Stimulated activated CD8-positive, alpha-beta memory T cell treated with anti-CD3 and anti-CD28 coated beads, Interleukin-2, amount 100 ng/mL, for 1 hour (primary cell): ENCODE data around the gene MRGPRX1.
"Not testable (repeated sequence)": the region's sequence is repeated elsewhere in the genome, so short reads cannot be mapped to it uniquely, and the experiment has no call there.

ENCODE experiments used
- DNase-seq, 2 donors: peaks; one replicate each; pipeline ENCODE4 v3.0.0-alpha.2; 2020; ENCODE audit warnings: low read depth in 2 of 2

The MRGPRX1 gene

DNA sequence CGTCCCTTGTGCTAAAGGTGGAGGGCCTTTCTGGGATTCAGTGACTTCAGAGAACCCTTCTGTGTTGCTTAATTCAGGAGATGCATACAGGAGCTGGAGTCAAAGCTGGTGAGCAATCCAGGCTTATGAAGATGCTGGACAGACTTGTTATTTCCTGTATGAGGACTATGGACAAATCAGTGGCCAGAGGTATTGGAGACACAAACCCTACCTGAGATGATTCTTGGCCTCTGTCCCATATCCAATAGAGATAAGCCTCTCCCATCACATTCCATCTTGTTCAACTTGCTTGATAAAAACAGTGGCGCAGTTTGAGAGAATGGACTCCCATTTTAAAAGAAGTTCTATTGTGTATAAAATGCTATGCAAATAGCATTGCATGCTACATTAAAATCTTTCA, at the start of gene MRGPRX1:
Gene MRGPRX1, minus strand, starts transcription at position 101 of the 400 bp plus-strand sequence. CDS start 4,630 bp downstream, outside the sequence.
- no peak for DNase-seq

DNA sequence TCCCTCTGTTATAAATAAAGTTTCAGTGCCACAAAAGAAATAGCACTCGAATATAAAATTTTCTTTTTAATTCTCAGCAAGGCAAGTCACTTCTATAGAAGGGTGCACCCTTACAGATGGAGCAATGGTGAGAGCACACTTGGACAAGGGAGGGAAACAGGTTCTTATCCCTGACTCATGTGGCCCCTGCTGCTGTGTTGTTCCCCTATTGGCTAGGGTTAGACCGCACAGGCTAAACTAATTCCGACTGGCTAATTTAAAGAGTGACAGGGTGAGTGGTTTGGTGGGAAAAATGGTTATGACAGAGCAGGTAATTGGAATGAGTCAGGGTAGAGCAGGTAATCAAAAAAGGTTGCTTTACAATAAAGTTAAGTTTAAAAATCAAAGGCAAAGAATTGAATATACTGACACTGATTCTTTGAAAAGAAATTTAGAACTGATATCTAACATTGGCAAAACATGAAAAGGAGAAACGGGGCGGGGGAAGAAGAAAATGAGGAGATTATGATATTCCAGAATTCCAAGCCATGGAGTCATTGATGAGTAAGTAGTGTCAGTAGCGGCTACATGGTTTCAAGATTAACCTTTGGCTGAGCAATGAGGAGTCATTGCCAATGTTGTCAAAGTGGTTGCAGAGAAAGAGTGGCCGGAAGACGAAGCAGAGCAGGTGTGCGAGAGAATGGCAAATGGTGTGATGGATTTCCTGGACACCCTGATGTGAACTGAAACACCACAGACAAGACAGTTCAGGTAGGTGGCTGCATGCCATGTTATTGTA, 48.4 kb upstream of the MRGPRX1 start:
- no peak for DNase-seq

DNA sequence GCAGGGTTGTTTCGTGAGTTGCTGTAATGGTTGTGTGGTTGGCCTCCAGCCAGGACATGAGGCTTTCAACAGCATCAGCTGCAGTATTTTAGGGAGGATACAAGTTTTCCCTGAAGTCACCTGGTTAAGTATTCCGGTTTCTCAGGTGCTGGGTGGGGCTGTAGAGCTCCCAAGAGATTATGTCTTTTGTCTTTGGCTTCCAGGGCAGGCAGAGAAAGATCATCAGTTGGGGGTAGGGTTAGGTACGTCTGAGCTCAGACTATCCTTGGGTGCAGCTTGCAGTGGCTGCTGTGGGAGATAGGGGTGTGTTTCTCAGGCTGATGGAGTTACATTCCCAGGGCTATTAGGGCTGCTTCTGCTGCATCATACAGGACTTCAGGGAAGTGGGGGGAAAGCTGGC, 47.5 kb upstream of the MRGPRX1 start:
- no peak for DNase-seq

DNA sequence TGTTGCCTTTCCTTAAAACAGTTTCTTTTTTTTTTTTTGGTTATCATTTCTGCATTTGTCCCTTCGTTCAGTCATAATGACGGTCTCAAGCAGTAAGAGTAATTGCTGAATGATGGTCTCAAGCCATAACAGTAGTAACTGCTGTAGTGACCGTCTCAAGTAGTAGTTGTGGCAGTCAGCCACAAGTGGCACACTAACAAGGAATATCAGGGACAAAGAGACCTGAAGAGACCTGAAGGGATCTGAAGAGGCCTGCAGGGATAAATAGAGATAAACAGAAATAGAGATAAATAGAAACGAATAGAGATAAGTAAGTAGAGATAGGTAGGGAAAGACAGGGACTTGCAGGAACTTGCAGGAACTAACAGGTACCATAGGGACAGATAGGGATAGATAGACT, 42.7 kb upstream of the MRGPRX1 start:
- DNase-seq = no peak

DNA sequence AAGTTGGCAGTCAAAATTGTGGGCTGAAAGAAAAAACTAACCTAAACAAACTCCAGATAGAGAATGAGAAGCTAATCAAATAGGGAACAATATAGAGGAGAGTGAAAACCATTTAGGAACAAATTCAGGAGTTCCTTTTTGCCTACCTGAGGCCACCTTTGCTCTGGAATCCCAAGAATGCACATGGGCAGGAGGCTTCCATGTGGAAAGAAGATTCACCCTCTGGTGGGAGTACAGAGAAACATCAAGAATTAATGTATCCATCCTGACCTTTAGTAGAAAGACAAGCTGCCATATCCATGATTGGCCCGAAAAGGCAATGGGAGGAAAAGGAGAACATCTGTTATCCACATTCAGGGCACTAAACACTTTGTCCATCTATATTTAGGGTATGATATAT, 35.0 kb upstream of the MRGPRX1 start:
- DNase-seq = no peak

DNA sequence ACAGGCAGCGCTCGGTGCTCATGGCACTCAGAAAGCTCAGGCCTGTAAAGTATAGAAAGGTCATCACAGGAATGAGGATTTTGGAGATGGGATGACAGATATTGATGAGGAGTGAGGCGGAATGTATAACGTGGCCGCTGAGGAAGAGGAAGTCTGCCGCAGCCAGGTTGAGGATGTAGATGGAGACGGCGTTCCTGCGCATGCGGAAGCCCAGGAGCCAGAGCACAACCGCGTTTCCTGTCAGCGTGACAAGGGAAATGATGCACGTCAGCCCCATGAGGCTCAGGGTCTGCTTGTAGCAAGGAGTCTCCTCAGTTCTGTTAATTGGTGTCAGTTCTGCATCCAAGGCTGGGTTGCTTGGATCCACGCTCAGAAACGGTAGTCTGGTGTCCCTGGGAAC, 33.1 kb upstream of the MRGPRX1 start:
- no peak for DNase-seq

DNA sequence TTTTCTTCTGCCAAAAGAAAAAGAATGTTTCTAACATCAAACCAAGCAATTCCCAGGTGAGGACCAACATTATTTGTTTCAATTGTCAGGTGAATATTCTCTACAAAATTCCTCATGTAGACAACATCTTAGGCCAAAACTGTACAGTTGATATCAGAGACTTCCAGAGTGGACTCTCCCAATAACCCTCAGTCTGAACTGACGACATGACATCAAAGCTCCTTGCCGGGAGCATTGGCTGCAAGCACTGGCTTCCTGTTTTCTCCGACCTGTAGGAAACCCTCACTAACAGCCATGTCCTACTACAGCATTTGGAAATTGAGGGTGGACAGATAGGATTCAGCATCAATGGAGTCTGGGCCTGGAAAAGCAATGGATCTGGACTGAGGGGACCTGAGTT, 30.5 kb upstream of the MRGPRX1 start:
- DNase-seq = no peak

DNA sequence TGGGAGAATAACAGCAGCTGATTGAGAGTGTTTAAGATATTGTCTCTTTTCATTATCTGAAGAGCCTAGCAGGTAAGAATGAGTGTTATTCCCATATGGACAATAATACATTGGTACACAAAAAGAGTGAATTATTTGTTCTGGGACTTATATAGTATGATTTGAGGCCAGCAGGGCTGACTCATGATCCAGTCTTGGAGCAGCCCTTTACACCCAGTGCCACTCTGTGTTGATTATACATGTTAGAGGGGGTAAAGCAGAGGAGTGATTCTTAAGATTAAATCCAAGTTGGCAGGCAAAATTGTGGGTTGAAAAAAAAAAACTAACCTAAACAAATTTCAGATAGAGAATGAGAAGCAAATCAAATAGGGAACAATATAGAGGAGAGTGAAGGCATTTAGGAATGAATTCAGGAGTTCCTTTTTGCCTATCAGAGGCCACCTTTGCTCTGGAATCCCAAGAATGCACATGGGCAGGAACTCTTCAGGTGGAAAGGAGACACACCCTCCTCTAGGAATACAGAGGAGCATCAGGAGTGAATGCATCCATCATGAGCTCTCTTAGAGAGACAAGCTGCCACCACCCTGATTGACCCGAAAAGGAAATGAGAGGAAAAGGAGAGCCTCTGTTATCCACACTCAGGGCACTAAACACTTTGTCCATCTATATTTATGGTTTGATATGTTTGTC, 19.2 kb upstream of the MRGPRX1 start:
- no peak for DNase-seq

DNA sequence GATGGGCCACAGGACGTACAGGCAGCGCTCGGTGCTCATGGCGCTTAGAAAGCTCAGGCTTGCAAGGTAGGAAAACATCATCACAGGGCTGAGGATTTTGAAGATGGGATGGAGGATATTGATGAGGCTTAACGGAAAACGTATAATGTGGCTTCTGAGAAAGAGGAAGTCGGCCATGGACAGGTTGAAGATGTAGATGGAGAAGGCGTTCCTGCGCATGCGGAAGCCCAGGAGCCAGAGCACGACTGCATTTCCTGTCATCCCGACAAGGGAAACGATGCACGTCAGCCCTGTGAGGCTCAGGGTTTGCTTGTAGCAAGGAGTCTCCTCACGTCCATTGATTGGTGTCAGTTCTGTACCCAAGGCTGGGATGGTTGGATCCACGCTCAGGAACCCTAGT, 17.4 kb upstream of the MRGPRX1 start:
- DNase-seq = no peak

DNA sequence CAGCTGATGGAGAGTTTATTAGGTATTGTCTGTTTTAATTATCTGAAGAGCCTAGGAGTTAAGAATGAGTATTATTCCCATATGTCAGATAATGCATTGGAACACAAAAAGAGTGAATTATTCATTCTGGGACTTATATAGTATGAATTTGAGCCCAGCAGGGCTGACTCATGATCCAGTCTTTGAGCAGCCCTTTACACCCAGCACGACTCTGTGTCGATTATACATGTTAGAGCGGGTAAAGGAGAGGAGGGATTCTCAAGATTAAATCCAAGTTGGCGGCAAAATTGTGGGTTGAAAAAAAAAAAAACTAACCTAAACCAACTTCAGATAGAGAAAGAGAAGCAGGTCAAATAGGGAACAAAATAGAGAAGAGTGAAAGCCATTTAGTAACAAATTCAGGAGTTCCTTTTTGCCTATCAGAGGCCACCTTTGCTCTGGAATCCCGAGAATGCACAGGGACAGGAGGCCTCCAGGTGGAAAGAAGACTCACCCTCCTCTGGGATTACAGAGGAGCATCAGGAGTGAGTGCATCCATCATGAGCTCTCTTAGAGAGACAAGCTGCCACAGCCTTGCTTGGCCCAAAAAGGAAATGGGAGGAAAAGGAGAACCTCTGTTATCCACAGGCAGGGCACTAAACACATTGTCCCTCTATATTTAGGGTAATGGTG, 3.1 kb downstream of the MRGPRX1 start:
- no peak for DNase-seq

DNA sequence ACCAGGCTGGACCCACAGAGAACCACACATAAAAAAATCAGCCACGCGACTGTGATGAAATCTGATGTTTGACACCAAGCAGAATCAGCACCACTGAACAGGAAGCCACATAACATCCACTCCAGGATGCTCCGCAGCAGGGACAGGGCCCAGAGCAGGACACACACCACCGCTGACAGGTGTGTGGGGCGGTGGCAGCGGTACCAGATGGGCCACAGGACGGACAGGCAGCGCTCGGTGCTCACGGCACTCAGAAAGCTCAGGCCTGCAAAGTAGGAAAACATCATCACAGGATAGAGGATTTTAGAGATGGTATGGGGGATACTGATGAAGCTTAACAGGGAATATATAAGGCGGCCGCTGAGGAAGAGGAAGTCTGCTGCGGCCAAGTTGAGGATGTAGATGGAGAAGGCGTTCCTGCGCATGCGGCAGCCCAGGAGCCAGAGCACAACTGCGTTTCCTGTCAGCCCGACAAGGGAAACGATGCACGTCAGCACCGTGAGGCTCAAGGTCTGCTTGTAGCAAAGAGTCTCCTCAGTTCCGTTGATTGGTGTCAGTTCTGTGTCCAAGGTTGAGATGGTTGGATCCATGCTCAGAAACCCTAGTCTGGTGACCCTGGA, 4.9 kb downstream of the MRGPRX1 start:
- no peak for DNase-seq

DNA sequence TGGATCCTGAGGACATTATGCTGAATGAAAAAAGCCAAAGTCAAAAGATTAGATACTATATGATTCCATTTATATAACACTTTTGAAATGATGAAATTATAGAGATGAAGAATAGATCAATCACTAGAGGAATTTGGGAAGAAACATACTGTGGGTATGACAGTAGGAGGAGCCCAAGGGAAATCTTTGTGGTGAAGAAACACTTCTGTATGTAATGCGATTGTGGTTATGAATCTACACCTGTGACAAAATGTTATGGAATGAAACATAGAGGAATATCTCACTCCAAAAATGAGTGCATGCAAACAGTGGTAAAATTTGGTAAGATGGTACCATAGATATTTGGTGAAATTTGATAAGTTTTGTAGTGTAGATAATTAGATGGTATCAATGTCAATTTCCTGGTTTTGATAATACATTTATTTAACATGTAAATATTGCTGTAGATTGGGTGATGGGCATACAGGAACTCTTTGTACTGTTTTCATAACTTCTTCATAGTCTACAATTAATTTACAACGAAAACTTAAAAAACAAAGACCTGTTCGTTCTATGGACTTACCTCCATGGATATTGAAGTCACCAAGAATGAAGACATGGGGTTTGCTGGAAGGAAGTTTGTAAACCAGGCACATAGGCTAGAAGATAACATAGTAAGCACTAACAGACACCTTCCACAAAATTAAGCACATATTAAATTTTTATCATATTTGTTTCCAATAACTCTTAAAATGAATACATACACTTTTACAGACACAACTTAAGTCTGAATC, 11.5 kb downstream of the MRGPRX1 start:
- DNase-seq = no peak

DNA sequence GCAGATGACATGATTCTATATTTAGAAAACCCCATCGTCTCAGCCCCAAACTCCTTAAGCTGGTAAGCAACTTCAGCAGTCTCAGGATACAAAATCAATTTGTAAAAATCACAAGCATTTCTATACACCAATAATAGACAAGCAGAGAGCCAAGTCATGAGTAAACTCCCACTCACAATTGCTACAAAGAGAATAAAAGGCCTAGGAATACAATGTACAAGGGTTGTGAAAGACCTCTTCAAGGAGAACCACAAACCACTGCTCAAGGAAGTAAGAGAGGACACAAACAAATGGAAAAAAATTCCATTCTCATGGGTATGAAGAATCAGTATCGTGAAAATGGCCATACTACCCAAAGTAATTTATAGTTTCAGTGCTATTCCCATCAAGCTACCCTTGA, 13.8 kb downstream of the MRGPRX1 start:
- not testable (repeated sequence) for DNase-seq

DNA sequence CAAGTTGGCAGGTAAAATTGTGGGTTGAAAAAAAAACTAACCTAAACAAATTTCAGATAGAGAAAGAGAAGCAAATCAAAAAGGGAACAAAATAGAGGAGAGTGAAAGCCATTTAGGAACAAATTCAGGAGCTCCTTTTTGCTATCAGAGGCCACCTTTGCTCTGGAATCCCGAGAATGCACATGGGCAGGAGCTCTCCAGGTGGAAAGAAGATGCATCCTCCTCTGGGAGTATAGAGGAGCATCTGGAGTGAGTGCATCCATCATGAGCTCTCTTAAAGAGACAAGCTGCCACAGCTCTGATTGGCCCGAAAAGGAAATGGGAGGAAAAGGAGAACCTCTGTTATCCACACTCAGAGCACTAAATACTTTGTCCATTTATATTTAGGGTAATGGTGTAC, 26.3 kb downstream of the MRGPRX1 start:
- DNase-seq = no peak

DNA sequence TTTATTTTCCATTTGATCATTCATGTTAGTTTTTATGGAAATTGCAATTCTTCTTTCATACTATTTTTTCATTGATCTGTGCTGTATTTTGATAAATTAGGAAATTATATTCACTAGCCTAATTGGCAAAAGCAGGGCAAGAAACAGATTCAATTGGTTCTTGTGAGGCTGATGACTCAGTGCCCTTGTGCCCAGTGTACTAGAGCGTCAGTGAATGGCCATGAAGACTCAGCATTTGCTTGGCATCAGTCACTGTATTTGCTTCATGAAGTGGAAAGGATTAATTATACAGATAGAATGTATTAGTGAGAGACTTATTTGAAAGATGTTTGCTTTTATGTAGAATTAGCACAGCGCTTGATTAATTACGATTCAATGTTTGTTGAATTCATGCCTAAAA, 31.8 kb downstream of the MRGPRX1 start:
- DNase-seq = no peak

DNA sequence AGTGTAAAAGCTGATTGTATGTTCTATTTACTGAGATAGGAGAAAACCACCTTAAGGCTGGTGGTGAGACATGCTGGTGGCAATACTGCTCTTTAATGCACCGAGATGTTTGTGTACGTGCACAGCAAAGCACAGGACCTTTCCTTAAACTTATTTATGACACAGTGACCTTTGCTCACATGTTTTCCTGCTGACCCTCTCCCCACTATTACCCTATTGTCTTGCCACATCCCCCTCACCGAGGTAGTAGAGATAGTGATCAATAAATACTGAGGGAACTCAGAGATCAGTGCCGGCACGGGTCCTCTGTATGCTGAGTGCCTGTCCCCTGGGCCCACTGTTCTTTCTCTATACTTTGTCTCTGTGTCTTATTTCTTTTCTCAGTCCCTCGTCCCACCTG, 38.6 kb downstream of the MRGPRX1 start:
- not testable (repeated sequence) for DNase-seq

DNA sequence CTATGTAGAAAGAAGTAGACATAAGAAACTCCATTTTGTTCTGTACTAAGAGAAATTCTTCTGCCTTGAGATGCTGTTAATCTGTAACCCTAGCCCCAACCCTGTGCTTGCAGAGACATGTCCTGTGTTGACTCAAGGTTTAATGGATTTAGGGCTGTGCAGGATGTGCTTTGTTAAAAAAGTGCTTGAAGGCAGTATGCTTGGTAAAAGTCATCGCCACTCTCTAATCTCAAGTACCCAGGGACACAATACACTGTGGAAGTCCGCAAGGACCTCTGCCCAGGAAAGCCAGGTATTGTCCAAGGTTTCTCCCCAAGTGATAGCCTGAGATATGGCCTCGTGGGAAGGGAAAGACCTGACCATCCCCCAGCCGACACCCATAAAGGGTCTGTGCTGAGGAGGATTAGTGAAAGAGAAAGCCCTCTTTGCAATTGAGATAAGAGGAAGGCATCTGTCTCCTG, 39.0 kb downstream of the MRGPRX1 start:
- DNase-seq = not testable (repeated sequence)

DNA sequence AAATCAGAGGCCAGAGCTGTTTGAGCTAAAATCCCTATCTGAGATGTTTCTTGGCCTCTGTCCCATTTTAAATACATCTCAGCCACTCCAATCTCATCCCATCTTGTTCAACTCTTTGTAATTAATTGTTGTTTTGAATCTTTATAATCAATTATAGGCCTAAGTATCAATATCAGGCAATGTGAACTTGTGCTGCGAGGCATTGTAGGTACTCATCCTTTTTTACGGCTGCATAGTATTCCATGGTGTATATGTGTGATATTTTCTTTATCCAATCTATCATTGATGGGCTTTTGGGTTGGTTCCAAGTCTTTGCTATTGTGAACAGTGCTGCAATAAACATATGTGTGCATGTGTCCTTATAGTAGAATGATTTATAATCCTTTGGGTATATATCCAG, 47.5 kb downstream of the MRGPRX1 start:
- DNase-seq = not testable (repeated sequence)

DNA sequence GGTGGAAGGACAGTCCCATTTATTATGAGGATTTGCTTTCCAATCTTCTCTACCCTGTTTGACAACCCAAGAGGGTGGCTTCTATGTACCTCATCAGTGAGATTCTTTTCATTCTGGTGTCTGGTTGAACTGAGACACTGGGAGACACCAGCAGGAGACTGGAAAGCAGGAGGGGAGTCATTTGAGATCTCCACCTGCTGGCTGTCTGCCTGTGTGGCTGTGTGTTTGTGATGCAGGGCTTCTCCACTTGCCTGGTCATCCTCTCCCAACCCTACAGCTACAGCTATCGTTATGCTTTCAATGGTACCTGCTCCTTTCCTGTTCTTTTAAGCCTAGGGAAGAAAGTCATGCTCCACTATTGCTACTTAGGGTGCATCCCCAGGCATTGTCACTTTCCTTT, 48.6 kb downstream of the MRGPRX1 start:
- DNase-seq = no peak
